ENCODE measurements around the gene ITFG2.

ITFG2 gene

GRCh38 chr12:2794736-2795289 is 17.7 kb upstream of the ITFG2 start, which contains the start of gene FKBP4:
Gene FKBP4 (plus strand): TSS chr12:2794970. CDS start chr12:2795140, 170 bp downstream.
- DNase-seq (ENCODE audit: low read depth in 2 of 3, low spot score in 2 of 3) = peak; percentile 60 to 76 (median 60)

- peak; percentile 27 to 56 (median 43) for DNase-seq (ENCODE audit: low read depth in 2 of 3, low spot score in 2 of 3)
Observed at GRCh38 chr12:2795291-2796186, 16.9 kb upstream of the ITFG2 start.

GRCh38 chr12:2796187-2796666 is 16.2 kb upstream of the ITFG2 start:
- no peak for DNase-seq (ENCODE audit: low read depth in 2 of 3, low spot score in 2 of 3)

DNA sequence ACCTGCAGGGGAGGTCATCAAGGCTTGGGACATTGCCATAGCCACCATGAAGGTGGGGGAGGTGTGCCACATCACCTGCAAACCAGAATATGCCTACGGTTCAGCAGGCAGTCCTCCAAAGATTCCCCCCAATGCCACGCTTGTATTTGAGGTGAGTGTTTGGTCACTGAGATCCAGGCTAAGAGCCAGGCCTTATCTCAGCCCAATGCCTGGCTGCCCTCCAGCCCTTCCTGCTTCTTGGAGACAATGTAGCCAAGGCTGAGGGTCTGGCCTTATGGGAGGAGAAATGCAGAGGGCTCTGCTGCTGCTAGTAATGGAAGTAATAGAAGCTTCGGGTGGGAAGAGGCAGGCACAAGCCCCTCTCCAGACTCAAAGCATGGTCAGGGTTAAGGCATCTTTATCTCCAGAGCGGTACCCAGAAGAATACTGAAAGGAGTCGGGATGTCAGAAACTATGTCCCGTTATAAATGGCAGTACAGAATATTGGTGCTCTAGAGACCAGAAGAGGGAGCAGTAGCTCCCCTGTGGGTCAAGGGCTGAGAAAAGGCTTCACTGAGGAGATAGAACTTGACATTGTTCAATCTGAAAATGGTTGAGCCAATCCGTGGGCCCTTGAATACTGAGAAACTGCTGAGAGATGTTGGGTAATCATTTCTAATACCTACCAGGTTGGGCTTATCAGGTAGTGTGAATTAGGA is 14.6 kb upstream of the ITFG2 start:
- no peak for DNase-seq (ENCODE audit: low read depth in 2 of 3, low spot score in 2 of 3)

GRCh38 chr12:2800046-2800570 is 12.4 kb upstream of the ITFG2 start:
- no peak for DNase-seq (ENCODE audit: low read depth in 2 of 3, low spot score in 2 of 3)

DNA sequence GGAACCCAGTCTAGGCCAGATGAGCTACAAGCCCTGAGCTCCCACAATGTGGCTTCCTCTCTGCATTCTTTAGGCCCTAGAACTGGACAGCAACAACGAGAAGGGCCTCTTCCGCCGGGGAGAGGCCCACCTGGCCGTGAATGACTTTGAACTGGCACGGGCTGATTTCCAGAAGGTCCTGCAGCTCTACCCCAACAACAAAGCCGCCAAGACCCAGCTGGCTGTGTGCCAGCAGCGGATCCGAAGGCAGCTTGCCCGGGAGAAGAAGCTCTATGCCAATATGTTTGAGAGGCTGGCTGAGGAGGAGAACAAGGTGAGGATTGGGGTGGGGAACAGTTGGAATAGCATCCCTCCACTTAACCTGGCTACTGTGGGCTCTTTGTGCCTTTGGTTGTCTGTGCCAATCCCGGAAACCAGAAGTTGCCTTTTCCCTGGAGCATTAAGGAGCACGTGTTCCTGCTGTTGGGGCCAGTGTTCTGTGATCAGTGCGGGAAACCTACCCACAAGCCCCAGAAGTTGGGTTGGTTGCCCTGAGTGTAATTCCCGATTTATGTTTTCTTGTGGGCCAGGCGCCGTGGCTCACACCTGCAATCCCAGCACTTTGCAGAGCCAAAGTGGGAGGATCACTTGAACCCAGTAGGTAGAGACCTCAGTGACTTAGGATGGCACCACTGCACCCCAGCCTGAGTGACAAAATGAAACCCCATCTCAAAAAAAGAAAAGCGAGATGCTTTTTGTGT is 11.3 kb upstream of the ITFG2 start:
- DNase-seq (ENCODE audit: low read depth in 2 of 3, low spot score in 2 of 3) = no peak

DNA sequence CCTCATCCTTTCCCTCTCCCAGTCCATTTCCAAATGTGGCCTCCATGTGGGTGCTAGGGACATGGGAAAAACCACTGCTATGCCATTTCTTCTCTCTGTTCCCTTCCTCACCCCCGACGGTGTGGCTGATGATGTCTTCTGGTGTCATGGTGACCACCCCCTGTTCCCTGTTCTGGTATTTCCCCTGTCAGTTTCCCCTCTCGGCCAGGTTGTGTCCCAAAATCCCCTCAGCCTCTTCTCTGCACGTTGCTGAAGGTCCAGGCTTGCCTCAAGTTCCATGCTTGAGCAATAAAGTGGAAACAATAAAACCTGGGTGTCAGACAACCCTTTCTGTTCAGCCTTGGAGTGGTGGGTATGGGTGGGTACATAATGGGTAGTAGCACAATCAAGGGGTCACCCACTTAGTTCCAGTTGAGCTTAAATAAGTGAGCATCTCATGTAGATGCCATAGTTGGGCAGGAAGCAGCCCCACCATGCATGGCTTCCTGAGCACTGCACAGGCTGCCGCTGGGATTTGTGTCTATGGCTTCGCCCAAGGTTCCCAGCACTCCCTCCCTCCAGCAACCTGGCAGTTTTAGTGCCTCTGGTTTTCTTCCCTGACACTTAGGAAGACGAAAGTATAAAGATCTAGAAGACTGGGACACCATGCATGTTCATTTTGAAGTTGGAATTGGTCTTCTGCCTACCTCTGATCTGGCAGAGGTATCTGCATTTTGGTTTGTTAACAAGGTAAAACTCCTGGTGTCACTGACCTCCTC is 8.7 kb upstream of the ITFG2 start:
- no peak for DNase-seq (ENCODE audit: low read depth in 2 of 3, low spot score in 2 of 3)

DNA sequence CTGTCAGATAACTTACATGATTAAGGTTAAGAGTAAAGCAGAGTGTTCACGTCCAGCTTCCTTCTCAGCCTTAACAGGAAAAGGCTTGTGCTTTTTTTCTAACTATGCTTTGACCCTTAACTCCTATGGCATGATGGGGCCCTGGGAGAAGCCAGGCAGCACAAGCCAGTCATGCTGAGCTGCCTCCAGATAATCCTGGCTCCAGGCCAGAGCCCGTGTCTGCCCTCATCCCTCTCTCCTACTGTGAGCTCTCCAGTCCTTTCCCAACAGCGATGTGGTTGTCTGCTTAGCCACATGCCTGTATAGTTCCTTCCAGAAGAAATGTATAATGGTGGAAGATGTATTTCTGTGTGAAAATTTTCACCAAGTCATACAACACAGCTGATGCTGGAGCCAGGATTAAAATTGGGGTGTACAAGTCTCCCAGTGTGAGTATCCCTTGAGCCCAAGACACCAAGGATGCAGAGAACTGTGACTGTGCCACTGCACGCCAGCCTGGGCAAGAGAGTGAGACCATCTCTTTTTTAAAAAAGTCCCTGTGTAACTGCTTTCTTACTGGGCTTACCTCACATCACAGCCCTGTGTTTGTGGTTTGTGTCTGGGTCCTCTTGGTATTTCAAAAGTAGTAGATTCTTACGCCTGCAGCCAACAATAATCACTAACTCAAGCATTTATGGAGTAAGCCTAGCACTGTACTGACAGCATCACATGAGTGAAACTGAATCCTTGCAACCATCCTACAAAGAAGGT is 7.9 kb upstream of the ITFG2 start:
- no peak for DNase-seq (ENCODE audit: low read depth in 2 of 3, low spot score in 2 of 3)

GRCh38 chr12:2805143-2805520 is 7.3 kb upstream of the ITFG2 start:
- DNase-seq (ENCODE audit: low read depth in 2 of 3, low spot score in 2 of 3) = no peak

DNA sequence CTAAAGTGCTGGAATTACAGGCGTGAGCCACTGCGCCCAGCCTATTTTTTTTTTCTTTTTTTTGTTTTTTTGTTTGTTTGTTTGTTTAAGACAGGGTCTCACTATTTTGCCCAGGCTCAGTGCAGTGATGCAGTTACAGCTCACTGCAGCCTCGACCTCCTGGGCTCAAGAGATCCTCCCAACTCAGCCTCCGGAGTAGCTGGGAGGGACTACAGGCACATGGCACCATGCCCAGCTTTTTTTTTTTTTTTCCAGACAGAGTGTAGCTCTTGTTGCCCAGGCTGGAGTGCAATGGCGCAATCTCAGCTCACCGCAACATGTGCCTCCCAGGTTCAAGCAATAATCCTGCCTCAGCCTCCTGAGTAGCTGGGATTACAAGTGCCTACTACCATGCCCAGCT is 5.8 kb upstream of the ITFG2 start:
- no peak for DNase-seq (ENCODE audit: low read depth in 2 of 3, low spot score in 2 of 3)

DNA sequence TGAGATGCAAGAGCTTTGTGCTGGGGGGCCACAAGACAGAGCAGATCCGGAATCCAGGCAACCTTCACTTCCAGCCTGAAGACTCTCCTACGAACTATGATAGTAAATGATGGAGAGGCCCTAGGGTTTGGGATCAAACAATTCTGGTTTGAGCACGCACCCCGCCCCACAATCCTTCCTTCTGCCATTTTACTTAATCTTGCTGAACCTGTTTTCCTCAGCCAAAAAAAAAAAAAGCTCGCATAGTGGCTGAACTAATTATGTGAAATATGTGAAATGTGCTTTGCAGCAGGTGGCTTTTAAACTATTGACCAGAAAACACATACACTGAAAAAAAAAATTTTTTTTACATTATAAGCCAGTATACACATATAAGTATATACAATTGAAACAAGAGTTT is 667 bp upstream of the ITFG2 start:
- DNase-seq (ENCODE audit: low read depth in 2 of 3, low spot score in 2 of 3) = no peak

- no peak for DNase-seq (ENCODE audit: low read depth in 2 of 3, low spot score in 2 of 3)
Observed at GRCh38 chr12:2813214-2814185, 1.0 kb downstream of the ITFG2 start.

- no peak for DNase-seq (ENCODE audit: low read depth in 2 of 3, low spot score in 2 of 3)
Observed at GRCh38 chr12:2819810-2820209, 7.3 kb downstream of the ITFG2 start.

GRCh38 chr12:2820432-2820831 is 8.0 kb downstream of the ITFG2 start:
- DNase-seq (ENCODE audit: low read depth in 2 of 3, low spot score in 2 of 3) = no peak

DNA sequence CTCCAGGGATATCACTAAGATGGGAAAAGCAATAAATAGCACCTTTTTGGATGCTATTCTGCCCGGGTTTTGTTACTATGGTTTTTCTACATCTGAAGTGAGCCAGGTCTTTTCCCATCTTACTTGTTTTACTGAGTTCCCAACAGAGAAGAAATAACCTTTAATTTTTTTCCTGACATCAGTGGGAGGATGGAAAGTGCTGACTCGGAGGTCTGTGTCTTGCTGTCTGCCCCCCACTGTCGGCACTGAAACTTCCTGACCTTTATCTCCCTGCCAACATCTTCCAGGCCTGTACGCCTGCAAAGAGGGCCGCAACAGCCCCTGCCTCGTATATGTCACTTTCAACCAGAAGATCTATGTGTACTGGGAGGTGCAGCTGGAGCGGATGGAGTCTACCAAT is 11.0 kb downstream of the ITFG2 start:
- DNase-seq (ENCODE audit: low read depth in 2 of 3, low spot score in 2 of 3) = no peak

DNA sequence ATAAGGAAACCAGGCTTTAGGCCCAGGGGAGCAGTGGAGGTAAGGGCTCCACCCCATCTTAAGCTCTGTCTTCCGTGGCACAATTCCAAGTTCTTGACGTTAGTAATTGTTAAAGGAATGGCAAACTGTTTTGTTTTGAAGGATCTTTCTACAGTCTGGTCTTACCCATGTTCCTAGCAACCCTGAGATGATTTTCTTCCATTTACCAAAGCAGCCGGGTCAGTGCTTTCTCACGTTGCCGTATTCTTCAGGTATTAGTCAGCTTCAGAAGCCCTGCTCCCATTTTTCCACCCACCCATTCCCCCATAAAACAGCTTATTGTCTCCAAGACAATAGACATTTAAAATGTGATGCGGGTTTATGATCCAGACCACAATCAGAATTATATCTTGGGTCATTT is 12.1 kb downstream of the ITFG2 start:
- no peak for DNase-seq (ENCODE audit: low read depth in 2 of 3, low spot score in 2 of 3)

DNA sequence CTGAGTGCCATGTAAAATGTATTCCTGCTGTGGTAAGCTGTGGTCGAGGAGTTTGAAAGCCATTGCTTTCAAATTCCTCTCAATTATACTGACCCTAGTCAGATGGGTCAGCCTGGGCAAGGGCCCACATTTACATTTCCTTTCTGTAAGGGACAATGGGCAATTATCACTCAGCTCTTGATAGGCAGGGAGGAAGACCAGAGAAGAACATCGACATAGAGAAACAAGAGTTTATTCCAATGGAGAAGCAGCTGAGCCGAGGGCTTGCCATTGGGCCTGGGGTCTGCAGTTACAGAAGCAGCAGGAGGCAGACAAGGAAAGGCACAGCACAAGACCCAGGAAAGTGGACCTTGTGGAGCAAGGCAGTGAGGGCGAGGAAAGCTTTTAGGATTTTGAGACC is 12.7 kb downstream of the ITFG2 start:
- DNase-seq (ENCODE audit: low read depth in 2 of 3, low spot score in 2 of 3) = no peak

DNA sequence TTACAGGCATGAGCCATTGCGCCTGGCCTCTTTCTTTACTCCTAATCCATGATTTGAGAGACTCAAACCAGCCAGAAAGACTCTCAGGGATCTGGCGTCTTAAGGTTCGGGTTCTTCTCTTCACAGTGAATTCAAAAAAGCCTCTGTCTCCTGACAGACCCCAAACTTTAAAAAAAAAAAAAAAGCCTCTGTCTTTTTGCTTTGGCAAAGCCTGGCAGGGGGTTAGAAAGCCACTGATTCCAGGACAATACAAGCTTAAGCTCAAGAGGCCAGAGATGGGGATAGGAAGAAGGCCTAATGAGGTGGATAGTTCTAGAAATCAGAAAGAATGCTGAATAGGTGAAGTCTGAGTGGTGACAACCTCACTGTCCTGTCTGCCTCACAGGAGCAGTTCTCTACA is 13.6 kb downstream of the ITFG2 start:
- DNase-seq (ENCODE audit: low read depth in 2 of 3, low spot score in 2 of 3) = no peak
